ENCODE measurements around the gene KDM6A. TPM values are rescaled to one million over a fixed set of nuclear protein-coding genes. Genes with fewer than 3 reads are reported as not detected.

KDM6A gene
- polyA plus RNA-seq, 1 of the 3 experiments (the other 2 are of a cell fraction), result 7.4 TPM

- Histone ChIP-seq H3K27ac (ENCODE audit: low read depth in 2 of 2, low read length in 1 of 2) (no peak overlapping the region), H4K20me1 (ENCODE audit: insufficient read depth) (peaks cover 9% of the 10 kb centered on the region), H3K9me3 (no peaks in the 10 kb centered on the region), H3K79me2 (ENCODE audit: insufficient read depth) (peaks cover 33% of the 10 kb centered on the region), H3K4me3 (ENCODE audit: low read depth in 2 of 2, low read length in 1 of 2) (no peak overlapping the region), H3K4me2 (no peak overlapping the region), H3K36me3 (replicated peaks in 1 of 2; ENCODE audit: control insufficient read depth in 1 of 2, insufficient read depth in 2 of 2, low read length in 1 of 2) (no peaks in the 10 kb centered on the region), H3K9me2 (no peaks in the 10 kb centered on the region), H3K27me3 (ENCODE audit: insufficient read depth) (no peaks in the 10 kb centered on the region), H3F3A (replicated peaks; ENCODE audit: insufficient read depth) (no peaks in the 10 kb centered on the region), H3K4me1 (ENCODE audit: control insufficient read depth in 1 of 2, insufficient read depth in 2 of 2, low read depth in 1 of 2, low read length in 1 of 2) (no peaks in the 10 kb centered on the region), H3K9ac (no peak overlapping the region), H2AFZ (ENCODE audit: low read depth) (no peak overlapping the region)
- CTCF ChIA-PET, result interaction anchor here (0.6 kb wide), 1 partner anchor 98 kb away, joined by 3 read pairs; no protein-coding TSS in a partner anchor
- no peak for DNase-seq
- WGBS (ENCODE audit: low lambda C conversion rate), result 93% methylated on average over 2 of the region's 2 CpGs
- TF ChIP-seq ZBTB33 (IDR thresholded peaks at IDR 0.05; ENCODE audit: borderline replicate concordance, low read depth) (no peak), RXRA (IDR thresholded peaks at IDR 0.05; ENCODE audit: borderline replicate concordance, low read depth) (no peak), TAF1 (IDR thresholded peaks at IDR 0.05; ENCODE audit: borderline replicate concordance, low read depth, low read length) (no peak), SMC3 (IDR thresholded peaks at IDR 0.05; ENCODE audit: low read depth, low read length) (no peak), FOXM1 (IDR thresholded peaks at IDR 0.05; ENCODE audit: low read depth) (no peak), NRF1 (IDR thresholded peaks at IDR 0.05; ENCODE audit: low read depth, low read length) (no peak), ELF1 (IDR thresholded peaks at IDR 0.05) (no peak), RAD21 (IDR thresholded peaks at IDR 0.05; ENCODE audit: low read length) (no peak), POLR2AphosphoS5 (IDR thresholded peaks at IDR 0.05; ENCODE audit: low read depth, low read length) (no peak), GABPA (IDR thresholded peaks at IDR 0.05; ENCODE audit: low read depth) (no peak), NFIC (IDR thresholded peaks at IDR 0.05; ENCODE audit: borderline replicate concordance) (no peak), FOXJ3 (CRISPR knock-in tag; IDR thresholded peaks at IDR 0.05) (no peak), GATA2 (CRISPR knock-in tag; IDR thresholded peaks at IDR 0.05) (no peak), PBX3 (IDR thresholded peaks at IDR 0.05) (no peak), IRF3 (IDR thresholded peaks at IDR 0.05; ENCODE audit: low read depth, low read length) (no peak), USF2 (IDR thresholded peaks at IDR 0.05; ENCODE audit: borderline replicate concordance, low read depth, low read length) (no peak), EP300 (IDR thresholded peaks at IDR 0.05; ENCODE audit: borderline replicate concordance in 1 of 2, low read depth in 1 of 2, low read length in 1 of 2) (no peak), RFX5 (IDR thresholded peaks at IDR 0.05; ENCODE audit: low read length) (no peak), YY1 (IDR thresholded peaks at IDR 0.05; ENCODE audit: low read depth) (no peak)
- POLR2A ChIA-PET, result no interaction called here
These were observed 153.0 kb downstream of the KDM6A start for GRCh38 chrX:45026036-45026435.
